Hepatocyte (in vitro differentiated cells): ENCODE measurements around the gene SMAP2.

ENCODE experiments used
- CTCF ChIP-seq: fragments of 200-600 bp; sonication (generic); IDR thresholded peaks from 2 replicates; pipeline ENCODE4 v1.5.1; 2016; ENCODE audit warnings: antibody characterized with exemption, mild to moderate bottlenecking; ENCODE audit not compliant: poor library complexity
- EZH2 ChIP-seq: fragments of 200-600 bp; sonication (generic); IDR thresholded peaks from 2 replicates; pipeline ENCODE4 v1.6.1; 2016; ENCODE audit warnings: antibody characterized with exemption, mild to moderate bottlenecking, borderline replicate concordance
- EZH2phosphoT487 ChIP-seq: fragments of 200-600 bp; sonication (generic); IDR thresholded peaks from one replicate; pipeline ENCODE4 v1.6.1; 2018; ENCODE audit warnings: antibody characterized with exemption, mild to moderate bottlenecking, low read depth, moderate library complexity; ENCODE audit not compliant: unreplicated experiment, severe bottlenecking

- TF ChIP-seq EZH2 (no peak), CTCF (no peak), EZH2phosphoT487 (no peak)
Measured at GRCh38 chr1:40389322-40389803, 15.8 kb downstream of the SMAP2 start.
